Nephron progenitor cell (in vitro differentiated cells): ENCODE measurements around the gene SULT2B1.
A peak's percentile ranks its signal among the peaks of the same experiment; 100 is the strongest.
"Not testable (repeated sequence)": the region's sequence is repeated elsewhere in the genome, so short reads cannot be mapped to it uniquely, and the experiment has no call there.

Source experiments
- DNase-seq: peaks from one replicate; pipeline ENCODE4 v3.0.0; 2021
- H3K27ac Mint-ChIP-seq: 2 replicates; pipeline ENCODE4 v1.8.0; 2021; ENCODE audit warnings: mild to moderate bottlenecking, moderate library complexity, mixed read lengths
- H3K27me3 Mint-ChIP-seq: 2 replicates; pipeline ENCODE4 v1.8.0; 2021; ENCODE audit warnings: mild to moderate bottlenecking, low read depth, mixed read lengths; ENCODE audit not compliant: poor library complexity
- H3K36me3 Mint-ChIP-seq: 2 replicates; pipeline ENCODE4 v1.8.0; 2021; ENCODE audit warnings: low read depth, mixed read lengths
- H3K4me1 Mint-ChIP-seq: 2 replicates; pipeline ENCODE4 v1.8.0; 2021; ENCODE audit warnings: mixed read lengths
- H3K4me3 Mint-ChIP-seq: 2 replicates; pipeline ENCODE4 v1.8.0; 2021; ENCODE audit warnings: mild to moderate bottlenecking, moderate library complexity, mixed read lengths
- H3K9me3 Mint-ChIP-seq: 2 replicates; pipeline ENCODE4 v1.8.0; 2021; ENCODE audit warnings: mild to moderate bottlenecking, moderate library complexity, mixed read lengths
- TF ChIP-seq, protein P1 (sequence below): fragments of 200-600 bp; sonication (generic); IDR thresholded peaks from 2 replicates; pipeline ENCODE4 v1.5.0; 2021; ENCODE audit warnings: antibody characterized with exemption

SULT2B1 gene

DNA sequence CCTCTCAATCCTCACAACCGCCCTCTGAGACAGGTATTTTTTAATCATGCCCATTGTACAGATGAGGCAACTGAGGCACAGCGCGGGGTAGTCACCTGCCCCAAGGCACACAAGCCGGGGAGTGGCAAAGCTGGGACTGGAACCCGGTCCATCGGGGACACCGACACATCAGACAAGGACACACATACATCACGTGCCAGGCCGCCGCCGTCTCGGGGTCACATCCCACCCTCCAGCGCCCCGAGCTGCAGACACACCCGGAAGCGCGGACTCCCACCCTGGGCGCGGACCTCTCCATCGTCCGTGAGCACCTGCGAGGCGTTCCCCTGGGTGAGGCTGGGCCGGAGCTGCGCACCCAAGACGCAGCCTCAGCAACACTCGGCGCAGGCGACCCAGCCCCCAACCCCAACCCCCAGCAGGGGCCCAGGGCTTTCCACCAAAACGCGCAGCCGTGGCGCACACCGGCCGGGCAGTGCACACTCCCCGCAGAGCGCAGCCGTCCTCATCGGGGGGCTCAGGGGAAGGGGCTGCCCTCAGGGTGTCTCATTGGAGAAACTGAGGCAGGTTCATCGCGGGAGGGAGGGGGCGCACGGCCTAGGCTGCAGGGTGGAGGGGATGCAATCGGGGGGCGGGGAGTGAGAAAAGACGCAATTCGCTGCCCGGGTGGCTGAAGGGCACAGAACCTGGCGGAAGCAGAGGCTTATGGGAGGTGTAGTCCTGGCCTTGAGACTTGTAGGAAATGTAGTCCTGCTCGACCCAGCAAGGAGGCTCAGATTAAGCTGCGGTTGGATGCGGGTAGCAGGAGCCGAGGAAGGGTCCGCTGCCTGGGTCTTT is 38.5 kb upstream of the SULT2B1 start:
- TF ChIP-seq, protein P1, sequence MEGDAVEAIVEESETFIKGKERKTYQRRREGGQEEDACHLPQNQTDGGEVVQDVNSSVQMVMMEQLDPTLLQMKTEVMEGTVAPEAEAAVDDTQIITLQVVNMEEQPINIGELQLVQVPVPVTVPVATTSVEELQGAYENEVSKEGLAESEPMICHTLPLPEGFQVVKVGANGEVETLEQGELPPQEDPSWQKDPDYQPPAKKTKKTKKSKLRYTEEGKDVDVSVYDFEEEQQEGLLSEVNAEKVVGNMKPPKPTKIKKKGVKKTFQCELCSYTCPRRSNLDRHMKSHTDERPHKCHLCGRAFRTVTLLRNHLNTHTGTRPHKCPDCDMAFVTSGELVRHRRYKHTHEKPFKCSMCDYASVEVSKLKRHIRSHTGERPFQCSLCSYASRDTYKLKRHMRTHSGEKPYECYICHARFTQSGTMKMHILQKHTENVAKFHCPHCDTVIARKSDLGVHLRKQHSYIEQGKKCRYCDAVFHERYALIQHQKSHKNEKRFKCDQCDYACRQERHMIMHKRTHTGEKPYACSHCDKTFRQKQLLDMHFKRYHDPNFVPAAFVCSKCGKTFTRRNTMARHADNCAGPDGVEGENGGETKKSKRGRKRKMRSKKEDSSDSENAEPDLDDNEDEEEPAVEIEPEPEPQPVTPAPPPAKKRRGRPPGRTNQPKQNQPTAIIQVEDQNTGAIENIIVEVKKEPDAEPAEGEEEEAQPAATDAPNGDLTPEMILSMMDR = no peak
- Mint-ChIP-seq H3K36me3 (no peaks in the 10 kb centered on the region), H3K4me3 (no peak overlapping the region), H3K27ac (no peak overlapping the region), H3K9me3 (no peaks in the 10 kb centered on the region), H3K27me3 (peaks cover 28% of the 10 kb centered on the region), H3K4me1 (peaks cover 43% of the 10 kb centered on the region)
- DNase-seq = peak; percentile 72

DNA sequence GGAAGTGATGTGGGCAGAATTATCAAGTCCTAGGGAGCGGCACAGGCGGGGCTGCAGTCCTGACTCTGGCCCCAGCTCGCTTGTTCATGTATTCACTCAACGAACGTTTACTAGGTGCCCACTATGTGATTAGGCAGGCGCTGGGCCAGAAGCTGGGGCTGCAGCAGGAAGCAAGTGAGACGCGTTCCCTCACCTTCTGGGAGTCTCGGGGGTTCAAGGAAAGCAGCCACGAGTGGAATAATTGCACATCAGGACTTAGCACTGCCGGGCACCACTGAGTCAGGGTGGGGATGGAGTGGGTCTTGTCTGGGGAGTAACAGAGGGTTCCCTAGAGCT is 37.9 kb upstream of the SULT2B1 start:
- Mint-ChIP-seq H3K4me1 (peaks cover 46% of the 10 kb centered on the region), H3K27ac (no peak overlapping the region), H3K4me3 (no peak overlapping the region), H3K36me3 (no peaks in the 10 kb centered on the region), H3K27me3 (peaks cover 24% of the 10 kb centered on the region), H3K9me3 (no peaks in the 10 kb centered on the region)
- TF ChIP-seq, protein P1 = no peak
- no peak for DNase-seq

DNA sequence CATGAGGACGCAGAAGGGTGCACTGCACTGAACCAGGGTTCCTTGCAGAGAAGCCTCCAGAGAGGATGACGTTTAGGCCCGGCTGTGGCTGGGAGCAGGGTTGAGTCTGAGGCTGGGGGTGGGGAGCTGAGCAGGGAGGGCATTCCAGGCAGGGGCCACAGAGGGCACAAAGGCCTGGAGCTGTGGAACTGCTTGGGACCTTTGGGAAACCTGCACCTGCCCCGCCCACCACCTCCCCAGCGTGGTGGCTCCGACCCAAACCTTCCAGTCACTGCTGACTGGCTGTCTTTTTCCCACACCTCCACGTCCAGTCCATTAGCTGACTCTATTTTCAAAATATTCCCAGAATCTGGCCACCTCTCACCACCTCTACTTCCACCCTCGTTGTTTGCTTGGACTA is 35.4 kb upstream of the SULT2B1 start:
- no peak overlapping the region for H3K4me3 Mint-ChIP-seq
- H3K27me3 Mint-ChIP-seq = peaks cover 4% of the 10 kb centered on the region
- H3K36me3 Mint-ChIP-seq = no peaks in the 10 kb centered on the region
- peaks cover 28% of the 10 kb centered on the region for H3K4me1 Mint-ChIP-seq
- TF ChIP-seq, protein P1 = no peak
- no peak overlapping the region for H3K27ac Mint-ChIP-seq
- H3K9me3 Mint-ChIP-seq = no peaks in the 10 kb centered on the region
- DNase-seq = no peak

DNA sequence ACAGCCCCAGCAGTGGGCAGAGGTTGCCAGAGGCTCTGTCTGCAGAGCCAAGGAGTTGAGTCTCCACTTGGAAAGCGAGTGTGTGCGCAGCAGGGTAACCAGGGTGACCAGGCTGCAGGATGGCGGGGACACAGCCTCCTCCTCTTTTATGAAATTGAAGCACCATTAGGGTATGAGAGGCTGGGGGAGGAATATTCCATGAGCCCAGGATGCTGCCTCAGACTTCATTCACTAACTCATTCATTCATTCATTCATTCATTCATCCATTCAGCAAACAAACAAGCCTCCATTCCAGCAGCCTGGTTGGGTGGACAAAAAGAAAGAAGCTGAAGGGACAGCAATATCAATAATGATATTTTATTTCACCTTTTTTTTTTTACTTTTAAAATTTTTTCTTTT is 33.8 kb upstream of the SULT2B1 start:
- Mint-ChIP-seq H3K27ac (peak overlapping the region; percentile 77), H3K36me3 (no peaks in the 10 kb centered on the region), H3K4me1 (peaks cover 28% of the 10 kb centered on the region), H3K27me3 (peaks cover 4% of the 10 kb centered on the region), H3K9me3 (no peaks in the 10 kb centered on the region), H3K4me3 (no peak overlapping the region)
- TF ChIP-seq, protein P1 = no peak
- DNase-seq = no peak

DNA sequence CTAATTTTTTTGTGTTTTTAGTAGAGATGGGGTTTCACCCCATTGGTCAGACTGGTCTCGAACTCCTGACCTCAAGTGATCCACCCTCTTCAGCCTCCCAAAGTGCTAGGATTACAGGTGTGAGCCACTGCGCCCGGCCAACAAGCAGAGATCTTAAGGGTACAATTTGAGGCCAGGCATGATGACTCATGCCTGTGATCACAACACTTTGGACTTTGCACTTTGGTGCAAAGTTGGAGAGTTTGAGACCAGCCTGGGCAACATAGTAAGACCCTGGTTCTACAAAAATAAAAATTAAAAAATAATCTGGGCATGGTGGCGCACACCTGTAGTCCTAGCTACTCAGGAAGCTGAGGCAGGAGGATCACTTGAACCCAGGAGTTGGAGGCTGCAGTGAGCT is 32.5 kb upstream of the SULT2B1 start:
- not testable (repeated sequence) for H3K27ac Mint-ChIP-seq, H3K27me3 Mint-ChIP-seq, H3K36me3 Mint-ChIP-seq, H3K9me3 Mint-ChIP-seq, H3K4me3 Mint-ChIP-seq, DNase-seq
- H3K4me1 Mint-ChIP-seq = peaks cover 23% of the 10 kb centered on the region

DNA sequence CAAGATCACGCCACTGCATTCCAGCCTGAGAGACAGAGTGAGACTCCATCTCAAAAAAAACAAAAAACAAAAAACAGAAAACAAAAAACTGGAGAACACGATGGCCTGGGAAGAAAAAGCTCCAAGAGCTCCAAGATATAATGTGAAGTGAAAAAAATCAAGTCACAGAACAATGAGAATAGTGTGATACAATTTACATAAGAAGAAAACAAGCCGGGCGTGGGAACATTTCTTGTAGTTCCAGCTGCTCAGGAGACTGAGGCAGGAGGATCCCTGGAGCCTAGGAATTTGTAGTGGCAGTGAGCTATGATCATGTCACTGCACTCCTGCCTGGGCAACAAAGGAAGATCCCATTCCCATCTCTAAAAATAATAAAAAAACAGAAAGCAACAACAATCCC is 31.8 kb upstream of the SULT2B1 start:
- TF ChIP-seq, protein P1 = no peak
- no peak overlapping the region for H3K27ac Mint-ChIP-seq
- H3K36me3 Mint-ChIP-seq = no peaks in the 10 kb centered on the region
- no peak for DNase-seq
- H3K9me3 Mint-ChIP-seq = peaks cover 13% of the 10 kb centered on the region
- peaks cover 4% of the 10 kb centered on the region for H3K27me3 Mint-ChIP-seq
- peaks cover 23% of the 10 kb centered on the region for H3K4me1 Mint-ChIP-seq
- H3K4me3 Mint-ChIP-seq = no peak overlapping the region
